K562 (cell line): Measurements from ENCODE around the gene PRXL2A. TPM values are rescaled to one million over a fixed set of nuclear protein-coding genes. Genes with fewer than 3 reads are reported as not detected.

ENCODE experiments used
- ATAC-seq: fragments of 200-7000 bp; cut with Tn5 transposase; 3 replicates; pipeline ENCODE4 v1.9.1; 2020; ENCODE audit warnings: moderate library complexity
- BruUV-seq: library from RNA; stranded (reverse); fragments of 400-500 nt; replicated peaks from 2 replicates; lab custom pipeline; 2021; lab: Mats Ljungman, UMichigan
- CTCF ChIA-PET: fragments of 300-600 bp; formaldehyde crosslinking; extraction: SDS; loops from one replicate; lab custom pipeline; 2021; ENCODE audit warnings: low intra/inter-chr PET ratio; lab: Yijun Ruan, JAX
- POLR2A ChIA-PET: fragments of 300-600, 350-650 bp; sonication (Branson Sonifier 250); formaldehyde crosslinking; extraction: SDS; loops from one replicate; lab custom pipeline; 2021; ENCODE audit warnings: antibody characterized with exemption, inconsistent platforms; lab: Yijun Ruan, JAX
- DNase-seq, 4 experiments: peaks; one replicate each; pipeline versions ENCODE4 v3.0.0 to v3.0.0-alpha.2; 2011 to 2018; ENCODE audit warnings: low spot score in 3 of 4, mixed read lengths in 3 of 4; ENCODE audit errors: extremely low read depth in 1 of 4
- FAIRE-seq: peaks from 2 replicates; lab custom pipeline; 2011; peaks lifted over from hg19 to GRCh38; lab: Jason Lieb, UNC
- H2AFZ ChIP-seq: 2 replicates; pipeline ENCODE4 v1.6.0; 2011; ENCODE audit warnings: low read depth, low read length, control low read depth, inconsistent platforms
- H3K27ac ChIP-seq: fragments of 200-600 bp; 3 replicates; pipeline ENCODE4 v1.8.0; 2011; ENCODE audit warnings: low read depth, mild to moderate bottlenecking, control low read depth, inconsistent platforms, low read length, moderate library complexity, mixed read lengths; ENCODE audit errors: extremely low read depth
- H3K27me3 ChIP-seq, 2 experiments: fragments of 300-600 bp in 1 of 2; 2 replicates in 1 of 2; 3 replicates in 1 of 2; pipeline versions ENCODE4 v1.6.0 to v1.8.0; 2011; ENCODE audit warnings: inconsistent platforms in 2 of 2, low read length in 2 of 2, mild to moderate bottlenecking in 1 of 2, mixed read lengths in 1 of 2, moderate library complexity in 1 of 2; ENCODE audit not compliant: control insufficient read depth in 2 of 2, insufficient read depth in 2 of 2
- H3K36me3 ChIP-seq: fragments of 300-600 bp; 3 replicates; pipeline ENCODE4 v1.8.0; 2011; ENCODE audit warnings: mild to moderate bottlenecking, low read length, inconsistent platforms; ENCODE audit not compliant: control insufficient read depth, insufficient read depth
- H3K4me1 ChIP-seq, 2 experiments: fragments of 200-600 bp in 1 of 2; replicated peaks in 1 of 2; 2 replicates in 1 of 2; 3 replicates in 1 of 2; pipeline versions ENCODE4 v1.5.1 to v1.8.0; 2011; ENCODE audit warnings: inconsistent platforms in 2 of 2, low read length in 2 of 2, mild to moderate bottlenecking in 1 of 2, mixed read lengths in 1 of 2, moderate library complexity in 1 of 2; ENCODE audit not compliant: control insufficient read depth in 2 of 2, insufficient read depth in 2 of 2
- H3K4me2 ChIP-seq: 2 replicates; pipeline ENCODE4 v1.6.1; 2011; ENCODE audit warnings: low read length, control low read depth, inconsistent platforms, mixed read lengths; ENCODE audit not compliant: insufficient read depth
- H3K4me3 ChIP-seq: fragments of 200-600 bp; sonication (generic), shearing (Covaris generic); 2 replicates; pipeline ENCODE4 v1.5.1; 2016; ENCODE audit warnings: control low read depth, inconsistent platforms
- H3K79me2 ChIP-seq: fragments of 200-600 bp; 3 replicates; pipeline ENCODE4 v1.8.0; 2011; ENCODE audit warnings: low read length, inconsistent platforms; ENCODE audit not compliant: control insufficient read depth, insufficient read depth
- H3K9ac ChIP-seq, 2 experiments: 2 replicates each; pipeline versions ENCODE4 v1.6.0 to v1.6.1; 2011; ENCODE audit warnings: low read depth in 2 of 2, low read length in 2 of 2, control low read depth in 1 of 2, inconsistent platforms in 1 of 2, mild to moderate bottlenecking in 1 of 2, mixed read lengths in 1 of 2; ENCODE audit not compliant: insufficient read depth in 1 of 2
- H3K9me1 ChIP-seq: one replicate; pipeline ENCODE4 v1.6.0; 2011; ENCODE audit warnings: inconsistent platforms, mild to moderate bottlenecking, low read length, moderate library complexity; ENCODE audit not compliant: control insufficient read depth, insufficient read depth
- H3K9me3 ChIP-seq: replicated peaks from 2 replicates; pipeline ENCODE4 v1.5.1; 2011; ENCODE audit warnings: low read depth, low read length, inconsistent platforms; ENCODE audit not compliant: control insufficient read depth, insufficient read depth
- H4K20me1 ChIP-seq: replicated peaks from 2 replicates; pipeline ENCODE4 v1.6.1; 2011; ENCODE audit warnings: low read length, inconsistent platforms, mixed read lengths; ENCODE audit not compliant: control insufficient read depth, insufficient read depth
- ESRRB ChIP-seq: fragments of 250-450 bp; sonication (Bioruptor Pico); IDR thresholded peaks from 2 replicates; pipeline ENCODE4 v1.5.0; 2020; ENCODE audit warnings: mild to moderate bottlenecking, moderate library complexity, borderline replicate concordance
- MAFF ChIP-seq: IDR thresholded peaks from 2 replicates; pipeline ENCODE4 v1.6.1; 2012; ENCODE audit warnings: low read length, improper control_type of control experiment
- ZNF316 ChIP-seq: fragments of 450-650 bp; IDR thresholded peaks from 2 replicates; pipeline ENCODE4 v1.6.1; 2016
- ZNF398 ChIP-seq: fragments of 250-450 bp; sonication (Bioruptor Pico); IDR thresholded peaks from 2 replicates; pipeline ENCODE4 v1.8.0; 2021; ENCODE audit warnings: moderate library complexity, mild to moderate bottlenecking, inconsistent platforms
- WGBS: fragments of 100-300 bp; shearing (Covaris generic); methylation state at CpG from one replicate; pipeline ENCODE4 v1.1.6; 2016; ENCODE audit warnings: low coverage, mixed read lengths; ENCODE audit not compliant: insufficient coverage; ENCODE audit errors: missing lambda C conversion rate; 5-methylcytosine and 5-hydroxymethylcytosine counted together
- in situ Hi-C: fragments of 300-500 bp; cut with MboI; formaldehyde crosslinking; loops from 4 replicates; pipeline ENCODE4 v1.15.0; 2018; ENCODE audit warnings: inconsistent platforms, mixed read lengths
- intact Hi-C: fragments of 100-400 bp; cut with micrococcal nuclease; formaldehyde crosslinking; loops from 2 replicates; pipeline ENCODE4 v1.14.2; 2022
- polyA plus RNA-seq, 8 experiments: library from polyadenylated mRNA; depleted of rRNA in 4 of 8; stranded (reverse) in 5 of 8; unstranded in 3 of 8; fragments of >200 nt; fragmentation: Nextera tagmentation in 2 of 8; fragmentation: Illumina TruSeq in 1 of 8; extraction: Ambion mirVana in 2 of 8; extraction: Trizol in 1 of 8; gene quantifications; 2 replicates each; pipeline versions ENCODE4 v1.2.1 to v1.2.3, GENCODE V29; 2011 to 2014; ENCODE audit warnings: inconsistent platforms in 1 of 8, missing spikeins in 1 of 8
- total RNA-seq, 7 experiments: library from RNA; depleted of rRNA in 6 of 7; stranded (reverse); fragments of >200 nt in 6 of 7; fragmentation: Illumina TruSeq in 2 of 7; extraction: Trizol in 2 of 7; gene quantifications; 2 replicates each; pipeline versions ENCODE4 v1.2.1 to v1.2.3, GENCODE V29; 2011 to 2021; ENCODE audit warnings: low replicate concordance in 1 of 7
- TF ChIP-seq, protein P1 (sequence below): sonication (generic); formaldehyde crosslinking; IDR thresholded peaks from 2 replicates; pipeline ENCODE4 v1.8.1; 2022; ENCODE audit warnings: missing genetic modification reagents

Gene PRXL2A
- total and polyA plus RNA-seq, 9 of the 15 experiments (the other 6 are each of a cell fraction or from before 2014, with no cell fraction given) = 0.14 to 1.2 (median 0.75) TPM

DNA sequence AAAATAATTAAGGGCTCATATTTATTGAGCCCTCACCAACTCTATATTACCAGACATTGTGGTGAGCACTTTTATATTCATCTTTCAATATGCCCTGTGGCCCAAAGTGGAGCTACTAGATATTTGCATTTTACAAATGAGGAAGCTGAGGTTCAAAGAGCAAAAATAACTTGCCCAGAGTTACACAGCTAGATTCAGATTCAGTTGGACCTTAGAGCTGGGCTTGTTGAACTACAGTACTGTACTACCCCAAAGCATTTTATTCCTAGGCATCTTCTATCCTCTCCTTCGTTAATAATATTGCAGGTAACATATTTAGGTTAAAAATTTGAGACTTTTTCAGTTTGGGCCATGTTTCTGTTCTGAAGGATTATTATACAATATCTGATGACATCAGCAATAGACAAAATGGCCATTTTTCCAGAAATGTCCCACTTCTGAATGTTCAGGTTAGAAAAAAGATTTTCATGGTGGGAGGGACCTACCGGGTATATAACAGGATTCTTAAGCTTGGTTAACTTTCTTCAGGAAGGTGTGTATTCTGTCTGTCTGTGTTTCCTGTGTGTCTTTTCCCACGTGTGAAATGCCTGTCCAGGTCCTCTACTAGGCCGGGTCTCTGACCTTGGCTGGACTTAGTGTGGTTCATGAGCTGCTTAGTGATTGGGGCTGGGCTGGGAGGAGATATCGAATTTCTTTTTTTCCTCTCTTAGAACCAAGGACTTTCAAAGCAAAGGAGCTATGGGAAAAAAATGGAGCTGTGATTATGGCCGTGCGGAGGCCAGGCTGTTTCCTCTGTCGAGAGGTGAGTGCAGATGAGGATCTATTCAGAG, 13.6 kb downstream of the PRXL2A start:
- H3K9me1 ChIP-seq = no peaks in the 10 kb centered on the region
- intact Hi-C loops = no loop called here
- H3K9me3 ChIP-seq = no peaks in the 10 kb centered on the region
- BruUV-seq = no TSS peak
- POLR2A ChIA-PET = interaction anchor here (0.7 to 2.1 kb wide), 6 partner anchors 10 to 89 kb away, joined by 3 to 4 read pairs (median 3); no protein-coding TSS in a partner anchor
- DNase-seq (no peak), FAIRE-seq (no peak), ATAC-seq (no peak)
- in situ Hi-C loops = no loop called here
- no peak overlapping the region for H3K4me3 ChIP-seq
- no peaks in the 10 kb centered on the region for H3K79me2 ChIP-seq
- H4K20me1 ChIP-seq = no peaks in the 10 kb centered on the region
- TF ChIP-seq ESRRB (CRISPR knock-in tag) (no peak), ZNF398 (no peak), ZNF316 (peak; percentile 51), MAFF (peak; percentile 58)
- TF ChIP-seq, protein P1, sequence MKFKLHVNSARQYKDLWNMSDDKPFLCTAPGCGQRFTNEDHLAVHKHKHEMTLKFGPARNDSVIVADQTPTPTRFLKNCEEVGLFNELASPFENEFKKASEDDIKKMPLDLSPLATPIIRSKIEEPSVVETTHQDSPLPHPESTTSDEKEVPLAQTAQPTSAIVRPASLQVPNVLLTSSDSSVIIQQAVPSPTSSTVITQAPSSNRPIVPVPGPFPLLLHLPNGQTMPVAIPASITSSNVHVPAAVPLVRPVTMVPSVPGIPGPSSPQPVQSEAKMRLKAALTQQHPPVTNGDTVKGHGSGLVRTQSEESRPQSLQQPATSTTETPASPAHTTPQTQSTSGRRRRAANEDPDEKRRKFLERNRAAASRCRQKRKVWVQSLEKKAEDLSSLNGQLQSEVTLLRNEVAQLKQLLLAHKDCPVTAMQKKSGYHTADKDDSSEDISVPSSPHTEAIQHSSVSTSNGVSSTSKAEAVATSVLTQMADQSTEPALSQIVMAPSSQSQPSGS (CRISPR knock-in tag) = no peak
- no peak overlapping the region; a peak in 1 of 4 replicates for H3K9ac ChIP-seq
- H3K4me2 ChIP-seq = no peak overlapping the region
- no peaks in the 10 kb centered on the region for H3K4me1 ChIP-seq
- CTCF ChIA-PET = no interaction called here
- H3K27me3 ChIP-seq = peaks cover 23 to 38% of the 10 kb centered on the region in 2 experiments
- H3K36me3 ChIP-seq = no peaks in the 10 kb centered on the region
- 7% methylated on average over 8 of the region's 8 CpGs for WGBS
- no peak overlapping the region for H3K27ac ChIP-seq
- H2AFZ ChIP-seq = no peak overlapping the region
